Fibroblast of lung (primary cell): ENCODE data around the gene GRID1. TPM values are rescaled to one million over a fixed set of nuclear protein-coding genes. Genes with fewer than 3 reads are reported as not detected.

Experiments
- DNase-seq, 2 donors: peaks; one replicate each; pipeline versions ENCODE4 v3.0.0 to v3.0.0-alpha.2; 2010; ENCODE audit warnings: low read depth in 2 of 2
- H2AFZ ChIP-seq: 2 replicates; pipeline ENCODE4 v1.5.1; 2012; ENCODE audit warnings: low read length, control low read depth, inconsistent platforms
- H3K27ac ChIP-seq: 2 replicates; pipeline ENCODE4 v1.5.1; 2011; ENCODE audit warnings: low read length, control low read depth; ENCODE audit not compliant: insufficient read depth
- H3K27me3 ChIP-seq: 2 replicates; pipeline ENCODE4 v1.5.1; 2011; ENCODE audit warnings: mild to moderate bottlenecking, low read length; ENCODE audit not compliant: control insufficient read depth, insufficient read depth
- H3K36me3 ChIP-seq: 2 replicates; pipeline ENCODE4 v1.5.1; 2011; ENCODE audit warnings: low read length; ENCODE audit not compliant: control insufficient read depth, insufficient read depth
- H3K4me1 ChIP-seq: 2 replicates; pipeline ENCODE4 v1.5.1; 2011; ENCODE audit warnings: low read length; ENCODE audit not compliant: control insufficient read depth, insufficient read depth; ENCODE audit errors: extremely low read depth
- H3K4me2 ChIP-seq: 2 replicates; pipeline ENCODE4 v1.5.1; 2011; ENCODE audit warnings: low read length, control low read depth; ENCODE audit not compliant: insufficient read depth; ENCODE audit errors: extremely low read depth
- H3K4me3 ChIP-seq, 4 experiments: fragments of 200-600 bp in 1 of 4; sonication (generic) in 1 of 4; replicated peaks in 1 of 4; 2 replicates each; pipeline ENCODE4 v1.5.1; 2011 to 2016; ENCODE audit warnings: low read length in 4 of 4, low read depth in 3 of 4, mild to moderate bottlenecking in 3 of 4, control low read depth in 2 of 4, inconsistent platforms in 1 of 4, mixed read lengths in 1 of 4; ENCODE audit not compliant: insufficient read depth in 1 of 4; ENCODE audit errors: control extremely low read depth in 1 of 4
- H3K79me2 ChIP-seq: 2 replicates; pipeline ENCODE4 v1.5.1; 2012; ENCODE audit warnings: mild to moderate bottlenecking, low read length, inconsistent platforms; ENCODE audit not compliant: control insufficient read depth, insufficient read depth
- H3K9ac ChIP-seq: 2 replicates; pipeline ENCODE4 v1.5.1; 2011; ENCODE audit warnings: mild to moderate bottlenecking, low read length, control low read depth; ENCODE audit not compliant: insufficient read depth
- H3K9me3 ChIP-seq: 2 replicates; pipeline ENCODE4 v1.5.1; 2012; ENCODE audit warnings: low read depth, low read length; ENCODE audit not compliant: control insufficient read depth, insufficient read depth
- H4K20me1 ChIP-seq: 2 replicates; pipeline ENCODE4 v1.5.1; 2011; ENCODE audit warnings: low read length; ENCODE audit not compliant: control insufficient read depth, insufficient read depth; ENCODE audit errors: extremely low read depth
- CTCF ChIP-seq, 2 donors: IDR thresholded peaks in 1 of 2; conservative IDR thresholded peaks in 1 of 2; 1 replicate in 1 of 2; 2 replicates in 1 of 2; pipeline ENCODE4 v1.5.1; 2011 to 2012; ENCODE audit warnings: low read length in 2 of 2, control low read depth in 1 of 2, inconsistent platforms in 1 of 2, low read depth in 1 of 2, mild to moderate bottlenecking in 1 of 2
- EZH2 ChIP-seq: IDR thresholded peaks from 2 replicates; pipeline ENCODE4 v1.5.1; 2012; ENCODE audit warnings: low read length, control low read depth, mild to moderate bottlenecking; ENCODE audit errors: missing control alignments
- polyA plus RNA-seq, 2 donors: library from polyadenylated mRNA; depleted of rRNA in 1 of 2; stranded (reverse) in 1 of 2; unstranded in 1 of 2; fragments of >200 nt; gene quantifications; 2 replicates each; pipeline ENCODE4 v1.2.1, GENCODE V29; 2011 to 2012; ENCODE audit warnings: missing spikeins in 1 of 2
- total RNA-seq: library from RNA; depleted of rRNA; stranded (reverse); fragments of >200 nt; gene quantifications from 2 replicates; pipeline ENCODE4 v1.2.1, GENCODE V29; 2014

The GRID1 gene
- total and polyA plus RNA-seq, 2 donors (not counting 1 experiment from before 2014, with no cell fraction given) = 0.03 to 0.33 TPM

DNA sequence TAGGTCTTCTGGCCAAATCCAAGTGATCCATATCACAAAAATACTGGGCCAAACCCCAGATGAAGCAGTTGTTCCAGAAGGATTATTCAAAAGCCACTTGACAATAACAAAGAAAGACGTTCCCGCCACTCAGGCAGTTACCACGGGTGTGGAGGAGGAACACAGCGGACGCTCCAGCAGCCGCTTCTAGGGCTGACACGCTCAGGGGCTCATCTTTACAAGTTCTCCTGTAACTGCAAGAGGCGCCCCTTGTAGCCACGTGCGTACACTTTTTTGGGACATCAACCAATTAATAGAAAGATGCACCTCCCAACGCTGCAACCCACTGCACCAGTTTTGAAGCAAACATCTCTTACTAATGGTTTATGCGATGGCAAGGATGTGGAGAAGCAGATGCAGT is 159.4 kb downstream of the GRID1 start:
- Histone ChIP-seq H3K4me2 (no peak overlapping the region), H3K27ac (no peak overlapping the region), H3K4me3 (no peak overlapping the region), H3K27me3 (no peaks in the 10 kb centered on the region), H4K20me1 (no peaks in the 10 kb centered on the region), H3K4me1 (no peaks in the 10 kb centered on the region), H2AFZ (no peak overlapping the region), H3K9ac (no peak overlapping the region), H3K79me2 (no peaks in the 10 kb centered on the region), H3K9me3 (no peaks in the 10 kb centered on the region), H3K36me3 (no peaks in the 10 kb centered on the region)
- TF ChIP-seq EZH2 = no peak
- TF ChIP-seq CTCF (conservative IDR thresholded peaks at IDR 0.05 in 1 of 2, IDR thresholded peaks at IDR 0.05 in 1 of 2; ENCODE audit: low read depth in 1 of 2, low read length in 2 of 2) = no peak
- DNase-seq = no peak

DNA sequence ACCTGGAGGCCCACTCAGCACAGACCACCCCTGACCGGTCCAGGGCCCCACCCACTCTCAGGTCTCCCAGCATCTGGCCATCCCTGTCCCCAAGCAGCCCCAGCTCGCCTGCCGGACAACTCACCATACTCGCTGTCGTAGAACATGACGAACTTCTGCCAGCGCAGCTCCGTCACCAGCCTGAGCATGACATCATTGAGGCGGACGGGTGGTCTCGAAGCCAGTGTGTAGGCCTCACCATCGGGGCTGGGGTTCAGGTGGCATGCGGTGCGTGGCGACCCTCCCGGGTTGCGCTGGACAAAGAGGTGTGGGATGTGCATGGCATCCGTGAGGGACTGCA is 160.4 kb downstream of the GRID1 start:
- H3K9ac ChIP-seq = no peak overlapping the region
- no peak for DNase-seq
- no peaks in the 10 kb centered on the region for H3K9me3 ChIP-seq
- H3K27ac ChIP-seq = no peak overlapping the region
- H3K4me1 ChIP-seq = no peaks in the 10 kb centered on the region
- H3K27me3 ChIP-seq = no peaks in the 10 kb centered on the region
- H3K4me2 ChIP-seq = no peak overlapping the region
- H3K4me3 ChIP-seq = no peak overlapping the region
- H2AFZ ChIP-seq = no peak overlapping the region
- H4K20me1 ChIP-seq = no peaks in the 10 kb centered on the region
- TF ChIP-seq CTCF (conservative IDR thresholded peaks at IDR 0.05 in 1 of 2, IDR thresholded peaks at IDR 0.05 in 1 of 2; ENCODE audit: low read depth in 1 of 2, low read length in 2 of 2) = no peak
- TF ChIP-seq EZH2 = no peak
- H3K36me3 ChIP-seq = no peaks in the 10 kb centered on the region
- H3K79me2 ChIP-seq = no peaks in the 10 kb centered on the region

DNA sequence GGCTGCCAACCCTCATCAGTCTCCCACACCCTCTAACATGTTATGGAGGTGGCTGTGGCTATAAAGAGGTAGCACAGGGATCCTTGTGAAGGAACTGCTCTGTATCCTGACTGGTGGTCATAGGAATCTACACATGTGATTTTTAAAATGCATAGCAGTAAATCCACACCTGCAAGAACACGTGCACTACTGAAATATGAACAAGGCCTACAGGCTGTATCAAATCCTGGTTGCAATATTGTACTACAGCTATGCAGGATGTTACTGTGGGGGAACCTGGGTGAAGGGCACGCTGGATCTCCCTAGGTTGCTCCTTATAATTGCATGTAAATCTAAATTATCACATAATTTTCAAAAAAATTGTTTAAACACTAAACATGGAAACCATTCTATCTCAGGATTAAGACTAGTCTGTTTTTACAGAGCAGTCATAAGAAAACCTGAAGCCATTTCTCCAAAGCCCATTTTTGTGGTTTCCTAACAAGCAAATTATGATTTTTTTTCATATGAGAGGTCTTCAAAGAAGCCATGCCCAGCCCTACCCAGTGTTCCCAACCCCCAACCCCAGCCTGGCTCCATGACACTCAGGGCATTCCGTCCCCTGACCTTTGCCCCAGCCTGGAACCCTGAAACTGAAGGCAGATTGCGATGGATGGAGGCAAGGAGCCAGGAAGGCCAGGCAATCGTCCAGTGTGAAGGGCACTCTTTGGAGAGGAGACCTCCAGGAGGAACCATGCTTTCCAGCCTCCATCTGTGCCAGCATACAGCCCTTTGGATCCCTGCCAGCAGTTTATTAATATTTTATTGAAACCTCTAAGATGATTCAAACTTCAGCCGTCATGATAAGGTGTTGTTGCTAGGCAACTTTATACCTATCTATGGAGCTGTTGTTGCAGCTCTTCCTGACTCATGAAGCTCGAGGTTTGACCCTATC is 161.0 kb downstream of the GRID1 start:
- TF ChIP-seq EZH2 (no peak), CTCF (conservative IDR thresholded peaks at IDR 0.05 in 1 of 2, IDR thresholded peaks at IDR 0.05 in 1 of 2; ENCODE audit: low read depth in 1 of 2, low read length in 2 of 2) (no peak)
- Histone ChIP-seq H3K4me2 (no peak overlapping the region), H3K4me3 (no peak overlapping the region), H3K79me2 (no peaks in the 10 kb centered on the region), H3K27ac (no peak overlapping the region), H4K20me1 (no peaks in the 10 kb centered on the region), H2AFZ (no peak overlapping the region), H3K4me1 (no peaks in the 10 kb centered on the region), H3K9me3 (no peaks in the 10 kb centered on the region), H3K9ac (no peak overlapping the region), H3K36me3 (no peaks in the 10 kb centered on the region), H3K27me3 (no peaks in the 10 kb centered on the region)
- DNase-seq = no peak
